HG02943 (cell line): ENCODE data around the gene RNF213.

Experiments
- ATAC-seq: cut with Tn5 transposase; IDR thresholded peaks from one replicate; pipeline ENCODE4 v1.9.1; 2021; ENCODE audit warnings: mild to moderate bottlenecking, low read depth, moderate library complexity; ENCODE audit not compliant: unreplicated experiment

The RNF213 gene

GRCh38 chr17:80426671-80427326 lies 166.1 kb downstream of the RNF213 start:
- ATAC-seq, result no peak

DNA sequence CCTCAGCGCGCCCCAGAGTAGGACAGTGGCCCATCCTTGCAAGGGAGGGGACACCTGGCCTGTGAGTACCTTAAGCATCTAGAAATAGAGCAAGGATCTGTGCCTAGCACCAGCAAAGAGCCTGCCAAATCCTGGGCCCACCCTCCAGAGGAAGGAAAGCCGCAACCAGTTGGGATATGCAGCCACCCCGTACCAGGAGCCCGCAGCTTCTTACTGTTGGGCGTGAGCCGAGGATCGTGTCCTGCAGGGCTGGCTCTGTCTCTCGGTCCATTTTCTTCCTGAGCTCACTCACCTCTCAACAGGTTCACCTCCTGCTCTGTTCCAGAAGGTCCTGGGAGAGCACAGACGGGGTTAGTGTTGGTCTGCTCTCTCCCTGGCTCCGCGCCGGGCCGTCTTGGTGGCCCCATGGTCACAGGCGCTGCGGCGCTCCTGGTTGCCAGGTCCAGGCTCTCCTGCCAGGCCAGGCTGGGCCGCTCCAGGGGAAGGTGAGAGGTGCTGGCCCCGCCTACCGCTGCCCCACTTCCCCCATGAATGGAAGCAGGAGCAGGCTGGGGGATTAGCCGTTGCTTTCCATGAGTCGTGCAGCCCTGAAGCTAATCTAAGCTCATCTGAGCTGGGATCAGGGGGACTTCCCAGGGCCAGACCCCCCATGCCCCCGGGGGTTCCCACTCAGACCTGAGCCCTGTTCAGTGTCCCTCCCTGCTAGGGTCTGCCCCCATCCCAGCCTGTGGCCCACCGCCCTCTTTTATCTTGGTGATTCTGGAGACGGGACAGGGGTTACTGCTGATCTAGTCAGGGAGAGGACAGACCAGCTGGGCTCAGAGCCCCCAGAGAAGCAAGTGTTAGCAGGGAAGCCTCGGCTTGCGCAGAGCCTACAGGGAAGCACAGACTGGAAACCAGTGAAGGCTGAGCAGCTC lies 167.0 kb downstream of the RNF213 start:
- no peak for ATAC-seq

DNA sequence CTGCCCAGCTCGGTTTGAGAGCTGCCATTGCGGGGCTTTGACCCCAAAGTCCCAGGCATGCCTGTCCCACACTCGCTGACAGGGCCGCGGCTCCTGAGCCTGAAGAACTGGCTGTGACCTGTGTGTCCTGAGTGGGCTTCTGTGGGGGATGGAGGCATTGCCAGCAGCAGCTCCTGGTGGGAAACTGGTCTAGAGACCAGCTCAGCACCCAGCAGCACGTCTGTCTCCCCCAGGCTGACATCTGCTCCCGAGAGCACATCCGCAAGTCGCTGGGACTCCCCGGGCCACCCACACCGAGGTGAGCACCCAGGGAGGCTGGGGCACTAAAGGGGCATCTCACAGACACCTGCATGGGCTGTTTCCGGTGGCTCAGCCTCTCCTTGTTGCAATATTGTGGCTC lies 167.7 kb downstream of the RNF213 start:
- no peak for ATAC-seq

- no peak for ATAC-seq
Observed at GRCh38 chr17:80428796-80429195, 168.1 kb downstream of the RNF213 start.

DNA sequence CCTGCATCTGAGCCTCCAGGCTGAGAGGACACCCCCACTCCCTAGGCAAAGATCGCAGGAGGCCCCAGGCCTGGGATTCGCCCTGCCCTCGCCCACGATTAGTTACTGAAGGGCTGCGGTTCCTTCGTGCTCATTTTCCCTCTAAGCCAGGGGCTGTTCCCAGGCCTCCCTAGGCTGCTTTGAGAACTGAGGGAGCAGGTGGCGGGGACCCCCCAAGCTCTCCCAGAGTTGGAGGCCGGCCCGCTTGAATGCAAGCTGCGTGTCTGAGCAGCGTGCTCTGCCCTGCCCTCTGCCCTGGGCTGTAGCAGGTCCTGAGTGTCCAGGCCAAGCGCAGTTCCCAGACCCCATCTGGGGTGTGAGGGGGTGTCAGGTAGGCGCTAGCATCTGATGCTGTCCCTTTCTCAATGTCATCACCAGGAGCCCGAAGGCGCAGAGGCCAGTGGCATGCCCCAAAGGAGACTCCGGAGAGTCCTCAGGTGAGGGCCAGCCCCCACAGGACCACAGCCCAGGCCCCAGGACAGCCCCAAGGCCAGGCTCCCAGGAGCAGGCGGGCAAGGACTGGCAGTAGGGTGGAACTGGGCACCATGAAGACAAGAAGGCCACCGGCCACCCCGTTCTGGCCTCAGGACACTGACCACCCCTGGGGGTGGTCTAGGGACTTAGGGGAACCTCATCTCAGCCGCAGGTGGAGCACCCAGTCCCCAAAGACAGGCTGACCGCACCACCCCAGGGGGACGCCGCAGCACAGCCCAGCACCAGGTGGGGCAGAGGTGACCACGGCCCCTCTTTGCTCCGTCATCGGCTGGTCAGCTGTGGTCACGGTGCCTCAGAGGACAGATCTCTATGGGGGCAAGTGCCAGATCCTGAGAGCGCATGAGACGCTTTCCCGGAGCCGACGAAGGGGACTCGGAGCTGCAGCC lies 169.0 kb downstream of the RNF213 start:
- ATAC-seq, result no peak

DNA sequence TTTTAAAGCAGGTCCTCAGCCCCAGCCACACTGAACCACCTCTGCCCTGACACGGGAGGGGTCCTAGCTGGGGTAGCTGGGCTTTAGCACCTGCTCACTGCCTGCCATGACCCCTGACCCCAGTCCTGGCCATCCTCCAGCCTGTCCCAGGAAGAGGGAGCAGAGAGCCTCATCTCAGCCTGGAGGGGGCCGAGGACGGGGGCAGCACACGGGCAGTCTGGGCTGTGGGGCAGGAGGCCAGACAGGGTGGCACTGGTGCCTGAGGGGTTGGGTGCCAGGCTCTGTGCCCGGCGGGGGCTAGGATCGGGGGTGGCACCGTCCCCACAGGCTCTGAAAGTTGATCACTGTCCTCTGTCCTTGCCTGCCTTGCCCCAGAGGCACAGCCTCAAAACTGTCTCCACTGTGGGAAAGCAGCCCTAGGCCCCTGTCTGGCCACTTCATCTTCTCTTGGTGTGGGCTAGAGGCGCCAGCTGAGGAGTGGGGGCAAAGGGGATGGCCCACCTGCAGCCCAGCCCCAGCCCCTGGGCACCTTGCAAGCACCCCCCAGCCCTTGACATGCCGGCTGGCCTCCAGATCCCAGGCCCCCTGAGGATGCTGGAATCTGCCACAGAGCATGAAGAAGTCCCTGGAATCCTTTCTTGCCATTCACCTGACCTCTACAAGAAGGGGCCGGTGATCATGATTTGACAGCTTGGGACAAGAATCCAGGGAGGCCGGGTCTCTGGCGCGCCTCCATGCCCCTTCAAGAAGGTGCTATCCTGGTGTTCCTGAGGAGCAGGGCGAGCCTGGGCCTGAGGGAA lies 170.0 kb downstream of the RNF213 start:
- ATAC-seq, result no peak

DNA sequence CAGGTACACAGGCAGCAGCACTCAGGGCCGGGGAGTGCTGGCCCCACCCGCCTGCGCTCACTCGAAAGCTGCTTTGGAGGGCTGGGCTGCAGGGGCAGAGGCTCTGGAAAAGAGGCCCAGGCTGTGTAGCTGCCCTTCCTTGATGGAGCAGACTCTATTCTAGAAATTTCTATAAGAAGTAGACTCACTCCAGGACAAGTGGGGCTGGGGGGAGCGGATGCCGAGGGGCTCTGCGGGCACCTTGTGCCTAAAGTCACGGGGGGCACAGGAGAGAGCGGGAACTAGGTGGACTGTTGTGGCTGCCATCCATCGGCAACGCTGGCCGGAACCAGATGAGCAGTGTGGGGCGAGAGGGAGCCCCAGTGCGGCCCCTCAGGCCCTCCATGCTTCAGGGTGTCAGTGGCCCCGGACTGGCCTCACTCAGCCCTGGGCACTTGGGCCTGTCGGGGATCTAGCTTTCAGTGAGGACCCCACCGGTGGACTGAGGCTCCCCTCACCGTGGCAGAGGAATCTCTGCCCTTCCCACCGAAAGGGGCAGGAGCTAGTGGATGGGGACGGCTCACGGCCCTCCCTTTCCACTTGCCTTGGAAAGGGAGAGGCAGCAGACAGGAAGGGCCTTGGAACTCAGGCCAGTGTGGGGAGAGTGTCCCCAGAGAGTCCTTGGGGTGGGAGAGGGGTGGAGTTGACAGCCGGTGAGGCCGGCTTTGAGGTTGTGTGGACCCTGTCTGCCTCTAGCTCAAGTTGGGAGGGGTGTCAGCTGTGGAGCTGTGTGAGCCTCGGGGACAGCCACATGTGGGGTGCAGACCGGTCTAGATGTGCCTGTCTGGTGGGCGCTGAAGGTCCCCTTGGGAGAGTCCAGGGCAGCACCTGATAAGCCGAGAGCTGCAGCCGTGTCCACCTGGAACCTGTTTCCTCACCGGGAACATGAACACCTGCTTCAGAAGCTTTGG lies 170.9 kb downstream of the RNF213 start:
- no peak for ATAC-seq

DNA sequence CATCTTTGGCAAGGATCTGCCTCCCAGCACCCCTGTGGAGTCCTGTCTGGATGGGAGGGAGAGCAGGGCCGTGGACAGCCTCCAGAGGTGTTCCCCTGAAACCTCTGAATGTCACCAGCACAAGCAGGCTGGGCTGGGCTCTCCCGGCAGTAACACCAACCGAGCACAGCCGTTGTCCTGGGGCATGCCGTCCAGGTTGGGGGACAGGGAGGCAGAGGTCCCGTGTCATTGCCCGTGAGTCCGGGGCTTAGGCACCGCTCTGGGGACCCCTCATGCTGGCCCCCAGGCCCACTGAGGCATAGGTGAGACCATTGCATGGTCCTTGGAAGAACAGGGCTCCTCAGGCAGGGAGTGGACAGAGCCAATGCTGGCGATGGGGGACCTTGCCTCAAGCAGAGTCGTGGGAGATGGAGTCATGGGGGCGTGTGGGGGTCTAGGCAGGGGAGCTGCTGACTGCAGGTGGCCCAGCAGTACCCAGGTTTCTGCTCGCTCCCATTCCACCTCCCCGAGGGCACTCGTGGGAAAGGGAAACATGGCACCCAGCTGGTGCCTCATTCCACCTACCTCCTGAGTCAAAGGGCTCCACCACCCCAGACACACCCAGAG lies 171.8 kb downstream of the RNF213 start:
- no peak for ATAC-seq

DNA sequence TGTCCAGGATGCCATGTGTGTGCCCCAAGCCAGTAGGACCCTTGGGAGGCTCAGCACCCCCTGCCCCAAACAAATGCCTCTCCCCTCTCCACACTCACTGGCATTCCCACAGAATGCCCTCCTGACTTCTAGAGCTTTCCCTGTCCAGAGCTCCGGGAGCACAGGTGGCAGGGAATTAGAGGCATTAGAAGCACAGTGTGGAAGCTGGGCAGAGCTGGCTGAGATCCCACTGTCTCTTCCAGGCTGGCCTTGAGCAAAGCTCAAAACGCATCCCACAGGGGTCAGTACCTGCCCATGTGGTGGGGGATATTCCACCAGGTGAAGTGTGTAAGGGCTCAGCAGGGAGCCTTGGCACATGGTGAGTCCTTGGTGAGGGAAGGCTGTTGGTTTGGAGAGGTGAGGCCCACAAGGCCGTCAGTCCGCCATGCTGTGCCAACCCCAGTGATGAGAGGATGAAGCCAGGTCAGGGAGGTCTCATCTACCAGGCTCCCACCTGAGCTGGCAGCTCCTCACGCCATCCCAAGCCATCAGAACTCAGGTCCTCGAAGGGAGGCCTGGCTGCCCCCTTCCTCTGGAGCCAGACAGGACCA lies 172.4 kb downstream of the RNF213 start:
- ATAC-seq, result no peak

DNA sequence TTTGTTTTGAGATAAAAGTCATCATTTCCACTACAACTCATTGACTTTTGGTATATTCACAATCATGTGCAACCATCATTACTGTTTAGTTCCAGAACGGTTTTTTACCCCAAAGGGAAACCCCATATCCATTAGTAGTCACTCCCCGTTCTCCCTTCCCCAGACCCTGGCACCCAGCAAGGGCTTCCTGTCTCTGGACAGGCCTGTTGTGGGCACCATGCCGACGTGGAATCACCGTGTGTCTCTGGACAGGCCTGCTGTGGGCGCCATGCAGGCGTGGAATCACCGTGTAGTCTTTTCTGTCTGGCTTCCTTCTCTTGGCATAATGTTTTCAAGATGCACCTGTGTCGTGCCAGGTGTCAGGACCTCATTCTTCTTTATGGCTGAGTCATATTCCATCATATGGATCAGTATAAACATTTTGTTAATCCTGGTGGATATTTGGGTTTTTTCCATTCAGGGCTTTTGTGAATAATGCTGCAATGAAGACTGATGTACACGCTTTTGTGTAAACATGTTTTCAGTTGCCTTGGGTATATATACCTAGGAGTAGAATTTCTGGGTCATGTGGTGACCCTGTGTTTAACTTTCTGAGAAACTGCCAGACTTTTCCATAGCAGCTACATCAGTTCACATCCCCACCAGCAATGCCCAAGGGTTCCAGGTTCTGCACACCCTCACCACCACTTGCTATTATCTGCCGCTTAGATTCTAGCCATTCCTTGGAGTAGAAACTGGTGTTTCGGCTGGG lies 173.4 kb downstream of the RNF213 start:
- ATAC-seq, result no peak

- ATAC-seq, result no peak
Observed at GRCh38 chr17:80437532-80437931, 176.9 kb downstream of the RNF213 start.

GRCh38 chr17:80438806-80439205 lies 178.2 kb downstream of the RNF213 start:
- ATAC-seq, result no peak

GRCh38 chr17:80439499-80439898 lies 178.8 kb downstream of the RNF213 start:
- ATAC-seq, result no peak

DNA sequence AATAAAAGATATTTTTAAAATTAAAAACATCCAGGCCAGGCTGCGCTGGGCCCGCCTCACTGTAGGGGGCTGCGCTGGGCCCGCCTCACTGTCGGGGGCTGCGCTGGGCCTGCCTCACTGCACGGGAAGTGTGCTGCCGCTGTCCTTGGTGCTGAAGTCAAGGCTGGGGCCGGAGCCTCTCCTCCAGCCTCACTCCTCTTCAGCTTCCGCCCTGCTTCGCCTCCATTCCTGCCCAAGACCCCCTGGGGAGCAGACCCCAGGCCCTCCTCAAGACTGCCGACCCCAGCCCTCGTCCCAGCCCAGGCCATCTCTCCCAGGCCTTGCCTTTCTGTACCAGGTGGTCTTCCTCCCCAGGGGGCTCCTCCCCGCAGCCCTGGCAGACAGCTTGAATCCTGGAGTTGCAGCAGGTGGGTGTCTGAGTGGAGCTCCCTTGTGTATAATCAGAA lies 180.5 kb downstream of the RNF213 start:
- ATAC-seq, result no peak

DNA sequence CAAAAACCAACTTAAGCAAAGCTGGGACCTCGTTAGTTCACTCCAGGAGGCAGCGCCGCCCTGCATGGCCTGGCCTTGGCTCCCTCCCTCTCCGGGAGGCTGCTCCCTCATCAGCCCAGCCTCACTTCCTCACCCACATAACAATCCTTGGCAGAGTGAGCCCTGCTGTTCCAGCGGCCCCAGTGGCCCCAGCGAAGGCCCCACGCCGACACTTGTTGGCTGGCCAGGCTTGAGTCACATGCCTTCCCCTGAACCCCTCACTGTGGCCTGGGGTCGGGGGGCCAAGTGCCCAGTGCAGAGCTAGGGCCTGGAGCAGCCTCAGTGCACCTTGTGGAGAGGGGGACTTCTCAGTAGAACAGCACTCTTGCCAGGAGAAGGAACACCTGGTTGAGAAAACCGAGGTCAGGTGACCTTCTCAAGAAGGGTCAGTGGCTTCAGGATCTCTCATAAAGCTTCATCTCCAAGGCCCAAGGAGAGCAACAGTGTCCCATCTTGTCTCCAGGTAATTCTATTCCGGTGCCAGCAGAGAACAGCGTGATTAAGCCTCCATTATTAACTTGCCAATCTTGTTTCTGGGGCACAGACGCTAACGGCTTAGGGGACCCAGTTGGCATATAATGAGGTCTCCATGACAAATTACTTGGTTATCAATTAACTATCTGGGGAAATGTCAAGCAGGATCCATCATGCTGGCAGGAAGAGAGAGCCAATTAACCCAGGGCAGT lies 181.1 kb downstream of the RNF213 start:
- ATAC-seq, result no peak

- no peak for ATAC-seq
Observed at GRCh38 chr17:80442323-80442659, 181.6 kb downstream of the RNF213 start.

- no peak for ATAC-seq
Observed at GRCh38 chr17:80442764-80443163, 182.1 kb downstream of the RNF213 start.
